ENCODE measurements around the gene TTC12. TPM values are rescaled to one million over a fixed set of nuclear protein-coding genes. Genes with fewer than 3 reads are reported as not detected.
"Not testable (repeated sequence)": the region's sequence is repeated elsewhere in the genome, so short reads cannot be mapped to it uniquely, and the experiment has no call there.

The TTC12 gene
- total RNA-seq, 2 donors from 2014 or later = 6.2 to 12.8 TPM

DNA sequence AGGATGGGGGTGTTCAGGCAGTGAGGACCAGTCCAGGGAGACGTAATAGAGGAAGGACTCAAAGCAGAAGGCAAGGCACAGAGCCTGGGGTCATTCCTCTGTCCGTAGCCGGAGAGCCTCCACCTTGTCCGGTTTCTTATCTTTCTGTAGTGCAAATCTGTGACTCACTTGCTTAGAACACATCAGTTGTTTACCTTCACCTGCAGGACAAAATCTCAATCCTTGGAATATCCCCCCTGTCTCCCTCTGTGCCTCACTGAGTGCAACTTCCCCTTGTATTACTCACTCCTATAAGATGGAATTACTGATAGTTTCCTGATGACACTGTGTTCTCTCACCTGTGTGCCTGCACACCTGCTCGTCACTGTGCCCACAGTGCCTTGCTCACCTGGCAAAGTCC is 20.4 kb upstream of the TTC12 start:
- Mint-ChIP-seq H3K9me3 (no peaks in the 10 kb centered on the region), H3K36me3 (no peaks in the 10 kb centered on the region), H3K27ac (no peak overlapping the region), H3K4me3 (no peak overlapping the region), H3K4me1 (ENCODE audit: low read depth in 2 of 2) (no peaks in the 10 kb centered on the region), H3K27me3 (peaks cover 24 to 31% of the 10 kb centered on the region in 2 donors)
- ATAC-seq (no peak), DNase-seq (ENCODE audit: low spot score) (no peak)

DNA sequence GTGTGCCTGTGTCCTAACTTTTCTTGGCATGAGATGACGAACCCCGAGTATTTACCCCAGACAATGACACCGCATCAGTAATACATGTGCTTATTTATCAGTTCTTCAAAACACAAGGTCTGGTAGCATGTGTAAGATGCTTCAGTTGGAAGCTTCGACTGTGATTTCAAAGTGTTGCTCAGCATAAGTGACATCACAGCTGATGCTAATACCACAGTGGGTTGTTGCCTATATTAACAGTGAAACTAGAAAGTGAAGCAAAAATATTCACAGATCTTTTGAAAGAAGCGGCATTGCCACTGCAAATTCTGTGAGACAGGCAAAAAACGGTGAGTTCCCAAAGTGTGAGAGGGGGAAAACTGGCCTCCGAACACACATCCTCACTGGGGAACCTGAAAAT is 18.4 kb upstream of the TTC12 start:
- Mint-ChIP-seq H3K9me3 (no peaks in the 10 kb centered on the region), H3K4me3 (no peak overlapping the region), H3K4me1 (ENCODE audit: low read depth in 2 of 2) (no peaks in the 10 kb centered on the region), H3K27ac (no peak overlapping the region), H3K36me3 (no peaks in the 10 kb centered on the region), H3K27me3 (peaks cover 42 to 51% of the 10 kb centered on the region in 2 donors)
- ATAC-seq = no peak
- DNase-seq (ENCODE audit: low spot score) = no peak

DNA sequence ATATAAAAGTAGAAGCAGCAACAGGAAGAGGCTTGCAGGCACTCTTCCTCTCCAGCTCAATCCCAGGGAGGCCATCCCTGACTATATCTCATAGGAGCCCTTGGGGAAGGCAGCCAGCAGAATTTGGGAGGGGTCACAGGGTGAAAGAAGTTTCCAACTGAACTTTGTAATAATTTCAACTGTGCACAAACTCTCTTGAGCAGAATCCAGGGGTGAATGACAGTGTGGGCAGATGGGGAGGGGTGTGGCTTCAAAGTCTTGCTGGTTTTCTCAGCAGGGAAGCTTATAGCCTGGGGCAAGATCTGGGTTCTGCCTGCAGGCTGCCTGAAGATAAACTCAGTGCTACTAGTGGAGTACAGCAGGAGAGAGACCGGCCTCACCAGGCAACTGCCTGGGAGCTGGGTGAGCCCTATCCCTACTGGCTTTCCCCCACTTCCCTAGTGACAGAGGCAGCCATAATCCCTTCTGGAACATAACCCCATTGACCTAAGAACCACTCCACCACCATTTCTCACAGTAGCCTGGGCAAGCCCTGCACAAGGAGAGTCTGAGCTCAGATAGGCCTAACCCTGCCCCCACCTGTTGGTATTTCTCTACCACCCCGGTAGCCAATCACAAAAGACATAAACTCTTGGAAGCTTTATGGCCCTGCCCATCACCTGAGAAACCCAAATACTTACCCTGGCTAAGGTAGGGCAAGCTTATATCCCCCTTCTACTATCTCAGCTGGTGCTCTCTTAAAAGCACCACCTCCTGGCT is 17.8 kb upstream of the TTC12 start:
- Mint-ChIP-seq H3K4me3 (no peak overlapping the region), H3K9me3 (no peaks in the 10 kb centered on the region), H3K27ac (no peak overlapping the region), H3K4me1 (ENCODE audit: low read depth in 2 of 2) (no peaks in the 10 kb centered on the region), H3K27me3 (peaks cover 47 to 58% of the 10 kb centered on the region in 2 donors), H3K36me3 (no peaks in the 10 kb centered on the region)
- DNase-seq (ENCODE audit: low spot score) (no peak), ATAC-seq (peak in 1 of 2 donors; percentile 27)

DNA sequence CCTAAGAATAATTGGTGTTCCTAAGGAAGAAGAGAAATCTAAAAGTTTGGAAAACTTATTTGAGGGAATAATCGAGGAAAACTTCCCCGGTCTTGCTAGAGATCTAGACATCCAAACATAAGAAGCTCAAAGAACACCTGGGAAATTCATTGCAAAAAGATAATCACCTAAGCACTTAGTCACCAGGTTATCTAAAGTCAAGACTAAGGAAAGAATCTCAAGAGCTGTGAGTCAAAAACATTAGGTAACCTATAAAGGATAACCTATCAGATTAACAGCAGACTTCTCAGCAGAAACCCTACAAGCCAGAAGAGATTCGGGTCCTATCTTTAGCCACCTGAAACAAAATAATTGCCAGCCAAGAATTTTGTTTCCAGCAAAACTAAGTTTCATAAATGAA is 15.9 kb upstream of the TTC12 start:
- not testable (repeated sequence) for DNase-seq (ENCODE audit: low spot score); H3K4me1 Mint-ChIP-seq (ENCODE audit: low read depth in 2 of 2); H3K27ac Mint-ChIP-seq; H3K4me3 Mint-ChIP-seq; H3K9me3 Mint-ChIP-seq; ATAC-seq; H3K36me3 Mint-ChIP-seq
- peaks cover 43 to 57% of the 10 kb centered on the region in 2 donors for H3K27me3 Mint-ChIP-seq

DNA sequence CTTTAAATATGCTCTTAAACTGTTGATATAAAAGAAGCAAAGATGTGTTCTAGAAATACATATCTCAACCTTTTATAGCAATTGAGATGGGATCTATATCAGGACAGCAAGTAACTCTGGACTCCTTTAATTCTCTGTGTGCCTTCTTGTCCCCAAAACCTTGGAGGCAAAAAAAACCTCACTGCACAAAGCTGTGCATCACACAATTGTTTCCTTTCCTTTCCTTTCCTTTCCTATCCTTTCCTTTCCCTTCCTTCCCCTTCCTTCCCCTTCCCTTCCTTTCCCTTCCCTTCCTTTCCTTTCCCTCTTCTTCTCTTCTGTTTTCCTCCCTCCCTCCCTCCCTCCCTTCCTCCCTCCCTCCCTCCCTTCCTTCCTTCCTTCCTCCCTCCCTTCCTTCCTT is 9.5 kb upstream of the TTC12 start:
- Mint-ChIP-seq H3K27me3 (peaks cover 20 to 23% of the 10 kb centered on the region in 2 donors), H3K9me3 (no peaks in the 10 kb centered on the region), H3K27ac (no peak overlapping the region), H3K36me3 (no peaks in the 10 kb centered on the region), H3K4me1 (ENCODE audit: low read depth in 2 of 2) (no peaks in the 10 kb centered on the region), H3K4me3 (no peak overlapping the region)
- DNase-seq (ENCODE audit: low spot score) (no peak), ATAC-seq (no peak)

DNA sequence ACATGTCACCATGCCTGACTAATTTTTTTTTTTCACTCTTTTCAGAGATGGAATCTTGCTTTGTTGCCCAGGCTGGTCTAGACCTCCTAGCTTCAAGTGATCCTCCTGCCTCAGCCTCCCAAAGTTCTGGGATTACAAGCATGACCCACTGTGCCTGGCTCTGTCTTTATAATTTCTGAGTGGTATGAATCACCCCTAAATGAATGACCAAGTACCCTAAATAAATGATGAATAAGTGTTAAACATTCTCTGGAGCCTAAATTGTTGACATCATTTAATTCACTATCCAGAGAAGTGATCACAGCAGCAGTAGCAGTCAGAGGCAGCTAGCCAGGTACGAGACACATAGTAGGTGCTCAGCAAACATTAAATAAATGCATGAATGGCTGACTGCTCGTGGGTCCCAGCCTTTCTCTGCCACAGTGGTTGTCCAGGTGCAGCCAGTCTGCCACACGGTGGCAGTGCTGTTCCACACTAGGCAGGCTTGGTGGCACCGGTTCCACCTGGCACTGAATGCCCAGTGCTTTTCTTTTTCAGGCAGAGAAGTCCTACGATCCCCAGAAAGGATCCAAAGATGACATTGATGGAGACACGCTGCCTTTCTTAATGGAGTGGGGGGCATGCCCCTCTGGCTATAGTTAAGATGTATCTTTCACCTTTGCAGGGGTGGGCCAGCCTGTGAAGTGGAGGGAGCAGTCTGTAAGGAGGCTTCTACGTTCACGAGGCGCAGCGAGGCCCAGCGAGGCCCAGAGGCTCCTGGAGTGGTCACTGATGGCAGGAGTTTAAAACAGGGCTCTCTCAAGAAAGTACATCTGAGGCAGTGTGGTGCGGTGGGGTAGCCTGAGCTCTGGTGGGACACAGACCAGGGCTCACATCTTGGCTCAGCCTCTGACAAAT is 8.7 kb upstream of the TTC12 start:
- H3K9me3 Mint-ChIP-seq = no peaks in the 10 kb centered on the region
- ATAC-seq (peak; percentile 86 to 88), DNase-seq (ENCODE audit: low spot score) (peak; percentile 74)
- no peaks in the 10 kb centered on the region for H3K36me3 Mint-ChIP-seq
- H3K4me3 Mint-ChIP-seq = no peak overlapping the region
- H3K27ac Mint-ChIP-seq = no peak overlapping the region
- no peaks in the 10 kb centered on the region for H3K4me1 Mint-ChIP-seq (ENCODE audit: low read depth in 2 of 2)
- peaks cover 12 to 17% of the 10 kb centered on the region in 2 donors for H3K27me3 Mint-ChIP-seq

DNA sequence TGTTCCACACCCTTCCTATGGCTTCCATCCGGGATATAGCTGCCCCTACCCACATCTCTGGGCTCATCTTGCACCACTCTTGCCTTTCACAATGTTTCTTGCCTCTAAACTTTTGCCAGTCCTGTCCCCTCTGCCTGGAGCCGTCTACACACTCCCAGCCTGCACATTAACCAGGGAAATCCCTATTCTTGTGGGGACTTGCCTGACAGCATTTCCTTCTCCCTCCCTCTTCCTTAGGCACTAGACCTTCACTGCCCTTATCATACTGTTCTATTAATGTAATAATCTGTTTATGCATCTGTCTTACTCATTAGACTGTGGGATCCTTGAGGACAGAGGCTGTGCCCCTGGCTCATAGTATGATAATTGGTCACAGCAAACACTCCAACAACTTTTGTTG is 5.8 kb upstream of the TTC12 start:
- no peak overlapping the region for H3K4me3 Mint-ChIP-seq
- H3K36me3 Mint-ChIP-seq = no peaks in the 10 kb centered on the region
- H3K27me3 Mint-ChIP-seq = peaks cover 0 to 8% of the 10 kb centered on the region in 2 donors
- no peak overlapping the region for H3K27ac Mint-ChIP-seq
- H3K4me1 Mint-ChIP-seq (ENCODE audit: low read depth in 2 of 2) = peaks cover 1 to 3% of the 10 kb centered on the region in 2 donors
- ATAC-seq (no peak), DNase-seq (ENCODE audit: low spot score) (no peak)
- H3K9me3 Mint-ChIP-seq = no peaks in the 10 kb centered on the region

DNA sequence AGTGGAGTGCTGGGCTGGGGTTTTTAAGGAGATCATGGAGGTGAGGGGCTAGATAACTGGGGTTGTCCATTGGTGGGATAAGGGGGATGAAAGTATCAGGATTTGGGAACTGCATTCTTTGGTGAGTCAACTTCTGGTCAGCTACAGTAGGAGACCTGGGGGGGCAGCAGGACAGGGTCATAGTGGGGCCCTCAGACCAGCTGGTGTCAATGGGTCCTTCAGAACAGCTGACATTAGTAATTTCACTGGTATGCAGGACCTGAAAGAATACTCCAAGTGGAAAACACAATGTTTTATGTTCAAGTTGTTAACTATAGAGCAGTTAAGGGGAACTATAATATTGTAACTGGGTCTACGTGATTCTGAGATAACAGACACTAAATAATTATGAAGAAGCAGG is 2.8 kb upstream of the TTC12 start:
- no peaks in the 10 kb centered on the region for H3K9me3 Mint-ChIP-seq
- H3K4me3 Mint-ChIP-seq = no peak overlapping the region
- H3K36me3 Mint-ChIP-seq = no peaks in the 10 kb centered on the region
- peaks cover 11 to 12% of the 10 kb centered on the region in 2 donors for H3K4me1 Mint-ChIP-seq (ENCODE audit: low read depth in 2 of 2)
- DNase-seq (ENCODE audit: low spot score) (no peak), ATAC-seq (no peak)
- no peak overlapping the region for H3K27ac Mint-ChIP-seq
- H3K27me3 Mint-ChIP-seq = no peaks in the 10 kb centered on the region

DNA sequence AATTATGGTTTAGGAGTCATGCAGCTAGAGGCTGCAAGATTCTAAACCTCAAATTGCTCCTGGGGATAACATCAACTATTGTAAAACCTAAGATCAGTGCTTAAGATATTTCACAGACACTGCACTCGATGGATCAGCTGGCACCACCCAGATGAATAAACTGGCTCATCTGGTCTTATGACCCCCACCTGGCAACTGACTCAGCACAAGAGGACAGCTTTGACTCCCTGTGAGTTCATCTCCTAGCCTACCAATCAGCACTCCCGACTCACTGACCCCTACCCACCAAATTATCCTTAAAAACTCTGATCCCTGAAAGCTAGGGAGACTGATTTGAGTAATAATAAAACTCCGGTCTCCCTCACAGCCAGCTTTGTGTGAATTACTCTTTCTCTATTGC is 782 bp upstream of the TTC12 start:
- Mint-ChIP-seq H3K27ac (peak overlapping the region; percentile 29 to 64), H3K4me1 (ENCODE audit: low read depth in 2 of 2) (peaks cover 12 to 16% of the 10 kb centered on the region in 2 donors), H3K27me3 (no peaks in the 10 kb centered on the region), H3K9me3 (no peaks in the 10 kb centered on the region), H3K4me3 (peak overlapping the region; percentile 80), H3K36me3 (no peaks in the 10 kb centered on the region)
- ATAC-seq = no peak
- no peak for DNase-seq (ENCODE audit: low spot score)

DNA sequence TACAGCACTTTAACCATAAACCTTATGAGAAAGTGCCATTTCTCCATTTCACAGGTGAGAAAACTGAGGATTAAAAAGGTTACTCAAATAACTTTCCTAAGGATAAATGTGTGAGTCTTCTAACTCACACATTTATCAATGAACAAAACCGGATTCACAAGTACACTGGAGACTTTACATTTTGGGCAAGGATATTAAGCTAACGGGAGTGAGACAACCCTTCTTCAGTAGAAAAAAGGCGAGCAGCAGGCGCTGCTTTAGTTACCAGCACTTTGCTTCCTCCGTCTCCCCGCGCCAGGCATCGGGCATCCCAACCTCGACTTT is 356 bp upstream of the TTC12 start:
- peak overlapping the region; percentile 29 to 64 for H3K27ac Mint-ChIP-seq
- peaks cover 12 to 17% of the 10 kb centered on the region in 2 donors for H3K4me1 Mint-ChIP-seq (ENCODE audit: low read depth in 2 of 2)
- H3K4me3 Mint-ChIP-seq = peak overlapping the region; percentile 80
- no peaks in the 10 kb centered on the region for H3K9me3 Mint-ChIP-seq
- peaks cover 3% of the 10 kb centered on the region for H3K36me3 Mint-ChIP-seq
- no peaks in the 10 kb centered on the region for H3K27me3 Mint-ChIP-seq
- no peak for ATAC-seq
- no peak for DNase-seq (ENCODE audit: low spot score)

DNA sequence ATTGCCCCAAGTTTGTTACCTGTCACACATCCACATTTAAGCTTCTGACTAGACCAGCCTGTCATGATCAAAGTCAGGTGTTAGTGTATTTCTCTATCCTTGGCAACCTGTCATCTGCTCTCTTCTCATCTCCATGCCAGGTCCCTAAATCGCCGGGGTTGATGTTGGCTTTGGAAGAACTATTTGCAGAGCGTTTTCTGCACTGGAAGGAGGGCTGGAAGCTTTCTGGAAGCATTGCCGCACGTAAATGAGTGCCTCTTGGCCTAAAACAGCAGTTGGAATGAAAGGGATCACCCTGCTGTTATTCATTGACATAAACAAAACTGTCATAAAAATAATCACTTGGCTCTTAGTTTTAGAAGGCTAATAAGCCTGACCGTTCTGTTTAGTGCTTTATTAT is 1.4 kb downstream of the TTC12 start:
- Mint-ChIP-seq H3K4me1 (ENCODE audit: low read depth in 2 of 2) (peaks cover 12 to 17% of the 10 kb centered on the region in 2 donors), H3K27ac (peak overlapping the region; percentile 60 to 64)

DNA sequence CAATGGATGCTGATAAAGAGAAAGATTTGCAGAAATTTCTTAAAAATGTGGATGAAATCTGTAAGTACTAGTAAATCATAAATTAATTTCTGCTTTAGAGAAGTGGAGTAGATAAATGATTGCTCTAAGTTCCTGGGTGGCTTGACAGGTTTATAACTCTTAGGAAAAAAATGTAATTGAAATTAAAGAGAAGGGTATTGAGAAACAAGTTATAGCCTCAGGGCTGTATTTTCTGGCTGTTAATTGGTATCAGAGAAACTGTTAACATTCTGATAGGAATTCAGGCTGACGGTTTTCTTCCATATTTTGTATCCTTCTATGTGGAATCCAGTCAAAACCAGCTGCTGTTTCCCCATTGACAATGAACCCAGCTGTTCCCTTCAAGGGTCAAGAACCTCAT is 1.9 kb downstream of the TTC12 start:
- Mint-ChIP-seq H3K36me3 (peaks cover 4% of the 10 kb centered on the region), H3K27ac (no peak overlapping the region), H3K4me1 (ENCODE audit: low read depth in 2 of 2) (peaks cover 12 to 17% of the 10 kb centered on the region in 2 donors), H3K27me3 (no peaks in the 10 kb centered on the region), H3K4me3 (no peak overlapping the region), H3K9me3 (no peaks in the 10 kb centered on the region)
- ATAC-seq (no peak), DNase-seq (ENCODE audit: low spot score) (no peak)

More for the DNA sequence above, 1.4 kb downstream of the TTC12 start:
- Mint-ChIP-seq H3K27me3 (no peaks in the 10 kb centered on the region), H3K4me3 (peak overlapping the region; percentile 80), H3K9me3 (no peaks in the 10 kb centered on the region), H3K36me3 (peaks cover 4% of the 10 kb centered on the region)
- DNase-seq (ENCODE audit: low spot score) = no peak
- ATAC-seq = no peak

DNA sequence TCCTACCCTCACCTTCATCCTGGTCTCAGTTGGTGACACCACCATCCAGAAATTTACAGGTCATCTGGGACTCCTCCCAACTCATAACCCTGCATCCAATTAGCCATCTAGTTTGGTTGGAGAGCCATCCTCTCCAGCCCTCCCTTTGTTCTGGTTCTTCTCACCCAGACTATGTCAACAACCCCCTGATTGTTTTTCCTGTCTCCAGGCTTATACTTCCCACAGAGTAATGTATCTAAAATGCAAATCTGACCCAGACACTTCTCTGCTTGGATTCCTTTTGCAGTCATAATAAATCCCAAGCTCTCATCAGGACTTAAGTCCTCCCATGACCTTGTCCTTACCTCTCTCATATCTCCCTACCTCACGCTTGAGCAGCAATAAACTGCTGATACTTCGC is 3.0 kb downstream of the TTC12 start:
- Mint-ChIP-seq H3K27ac (no peak overlapping the region), H3K4me3 (no peak overlapping the region), H3K4me1 (ENCODE audit: low read depth in 2 of 2) (peaks cover 12 to 17% of the 10 kb centered on the region in 2 donors), H3K36me3 (peaks cover 4% of the 10 kb centered on the region), H3K9me3 (no peaks in the 10 kb centered on the region), H3K27me3 (no peaks in the 10 kb centered on the region)
- DNase-seq (ENCODE audit: low spot score) (no peak), ATAC-seq (no peak)

DNA sequence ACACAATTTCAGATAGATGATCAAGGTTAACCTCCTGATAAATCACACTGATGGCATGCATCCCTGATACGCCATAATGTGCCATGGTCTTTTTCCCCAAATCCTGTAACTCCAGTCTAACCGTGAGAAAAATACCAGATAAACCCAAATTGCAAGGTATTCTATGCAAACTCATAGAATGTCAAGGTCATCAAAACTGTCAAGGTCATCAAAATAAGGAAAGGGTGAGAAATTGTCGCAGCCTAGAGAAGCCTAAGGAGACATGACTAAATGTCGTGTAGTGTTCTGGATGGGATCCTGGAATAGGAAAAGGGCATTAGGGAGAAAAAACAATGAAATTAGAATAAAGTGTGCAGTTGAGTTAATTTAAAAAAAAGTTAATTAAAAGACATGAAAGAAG is 4.7 kb downstream of the TTC12 start:
- H3K4me3 Mint-ChIP-seq = no peak overlapping the region
- H3K27me3 Mint-ChIP-seq = no peaks in the 10 kb centered on the region
- H3K4me1 Mint-ChIP-seq (ENCODE audit: low read depth in 2 of 2) = peaks cover 5 to 11% of the 10 kb centered on the region in 2 donors
- no peaks in the 10 kb centered on the region for H3K9me3 Mint-ChIP-seq
- ATAC-seq = no peak
- peaks cover 4% of the 10 kb centered on the region for H3K36me3 Mint-ChIP-seq
- no peak for DNase-seq (ENCODE audit: low spot score)
- H3K27ac Mint-ChIP-seq = no peak overlapping the region

All from natural killer cell treated with Interleukin-12 subunit alpha and Interleukin-12 subunit beta and Interleukin-15 and Interleukin-18, amount 100 ng/mL, for 72 hours (primary cell).